T-helper 1 cell treated with Interleukin-12 subunit alpha and Interleukin-12 subunit beta and Interleukin-4 antibody, amounts not matched to agents 30 ng/mL and 1 ng/mL, for 36 hours (primary cell): Measurements from ENCODE around the gene RGS19. TPM values are rescaled to one million over a fixed set of nuclear protein-coding genes. Genes with fewer than 3 reads are reported as not detected.
"Not testable (repeated sequence)": the region's sequence is repeated elsewhere in the genome, so short reads cannot be mapped to it uniquely, and the experiment has no call there.

ENCODE experiments used
- intact Hi-C: fragments of 100-400 bp; cut with micrococcal nuclease; formaldehyde crosslinking; loops from one replicate; pipeline ENCODE4 v1.15.1; 2024
- total RNA-seq: library from RNA; stranded (reverse); gene quantifications from 2 replicates; pipeline ENCODE4 v1.2.3, GENCODE V29; 2022

Gene RGS19
- total RNA-seq, 1 donor from 2014 or later, result 99.2 TPM

- intact Hi-C loops, result no loop called here
Observed at GRCh38 chr20:64095927-64096326, 16.6 kb upstream of the RGS19 start.

DNA sequence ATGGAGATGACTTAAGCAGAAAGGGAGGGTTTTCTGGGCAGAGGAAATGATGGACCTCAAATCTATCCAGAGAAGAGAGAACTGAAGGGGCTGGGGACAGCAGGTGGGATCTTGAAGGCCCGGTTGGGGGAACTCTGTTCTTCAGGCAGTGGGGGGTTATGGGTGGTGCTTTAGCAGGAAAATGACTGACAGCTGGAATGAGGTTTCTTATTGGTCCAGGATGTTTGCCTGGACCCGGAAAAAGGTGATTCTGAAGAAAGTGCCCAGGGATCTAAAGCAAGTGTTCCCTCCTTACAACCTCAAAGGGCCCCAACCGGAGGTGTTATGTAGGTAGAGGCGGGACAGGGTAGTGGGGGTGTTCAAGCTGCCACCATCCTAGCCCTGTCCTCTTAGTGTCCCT, 16.1 kb upstream of the RGS19 start:
- intact Hi-C loops, result no loop called here

GRCh38 chr20:64093013-64093503, 13.7 kb upstream of the RGS19 start:
- intact Hi-C loops, result no loop called here

GRCh38 chr20:64092258-64093012, 13.1 kb upstream of the RGS19 start:
- intact Hi-C loops, result no loop called here

GRCh38 chr20:64091770-64092169, 12.5 kb upstream of the RGS19 start:
- intact Hi-C loops, result no loop called here

- intact Hi-C loops, result no loop called here
Observed at GRCh38 chr20:64091340-64091739, 12.0 kb upstream of the RGS19 start.

- intact Hi-C loops, result no loop called here
Observed at GRCh38 chr20:64090165-64090564, 10.8 kb upstream of the RGS19 start.

- intact Hi-C loops, result not testable (repeated sequence)
Observed at GRCh38 chr20:64088586-64088985, 9.3 kb upstream of the RGS19 start.

DNA sequence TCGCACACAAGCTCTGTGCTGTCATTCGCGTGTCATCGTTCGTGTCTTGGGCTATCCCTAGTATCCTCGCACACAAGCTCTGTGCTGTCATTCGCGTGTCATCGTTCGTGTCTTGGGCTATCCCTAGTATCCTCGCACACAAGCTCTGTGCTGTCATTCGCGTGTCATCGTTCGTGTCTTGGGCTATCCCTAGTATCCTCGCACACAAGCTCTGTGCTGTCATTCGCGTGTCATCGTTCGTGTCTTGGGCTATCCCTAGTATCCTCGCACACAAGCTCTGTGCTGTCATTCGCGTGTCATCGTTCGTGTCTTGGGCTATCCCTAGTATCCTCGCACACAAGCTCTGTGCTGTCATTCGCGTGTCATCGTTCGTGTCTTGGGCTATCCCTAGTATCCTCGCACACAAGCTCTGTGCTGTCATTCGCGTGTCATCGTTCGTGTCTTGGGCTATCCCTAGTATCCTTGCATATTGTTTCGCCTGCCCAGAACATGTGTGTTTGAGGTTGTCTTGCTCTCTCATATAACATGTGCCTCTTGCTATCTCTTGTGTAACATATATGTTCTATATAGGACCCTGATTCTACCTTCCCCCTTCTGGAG, 8.0 kb upstream of the RGS19 start:
- intact Hi-C loops, result not testable (repeated sequence)

DNA sequence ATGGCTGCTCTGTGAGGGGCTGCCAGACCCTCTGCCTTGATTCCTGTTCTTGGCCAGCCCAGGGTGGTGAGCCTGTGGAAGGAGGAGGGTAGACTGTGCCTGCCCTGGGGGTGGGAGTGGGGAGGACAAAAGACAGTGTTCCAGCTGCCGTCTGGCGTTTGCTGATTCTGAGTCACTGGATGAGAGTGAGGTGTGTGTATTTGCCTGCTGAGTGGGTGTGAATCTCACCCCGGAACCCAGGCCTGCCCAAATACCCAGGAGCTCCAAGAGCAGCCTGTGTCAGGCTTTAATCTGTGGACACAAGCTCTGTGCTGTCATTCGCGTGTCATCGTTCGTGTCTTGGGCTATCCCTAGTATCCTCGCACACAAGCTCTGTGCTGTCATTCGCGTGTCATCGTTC, 7.5 kb upstream of the RGS19 start:
- intact Hi-C loops, result no loop called here

- intact Hi-C loops, result loop anchor here (5.0 kb wide), 1 partner anchor 547 kb away; the partner anchor contains the start of gene PTK6
Observed at GRCh38 chr20:64084685-64085152, 5.4 kb upstream of the RGS19 start.

GRCh38 chr20:64083804-64084684, 4.7 kb upstream of the RGS19 start, which contains the start of gene LKAAEAR1:
Gene LKAAEAR1, minus strand, starts transcription at chr20:64084398. Its CDS starts 179 bp downstream, at chr20:64084219.
- intact Hi-C loops, result loop anchor here (1.0 to 5.0 kb wide), 4 partner anchors 19 to 547 kb away; partner anchors contain the start of gene PTK6

- intact Hi-C loops, result loop anchor here (1.0 to 5.0 kb wide), 4 partner anchors 19 to 546 kb away; partner anchors contain the start of gene PTK6
Observed at GRCh38 chr20:64083378-64083803, 4.1 kb upstream of the RGS19 start.

GRCh38 chr20:64082820-64083377, 3.6 kb upstream of the RGS19 start:
- intact Hi-C loops, result loop anchor here (1.0 to 5.0 kb wide), 4 partner anchors 20 to 546 kb away; partner anchors contain the start of gene PTK6

DNA sequence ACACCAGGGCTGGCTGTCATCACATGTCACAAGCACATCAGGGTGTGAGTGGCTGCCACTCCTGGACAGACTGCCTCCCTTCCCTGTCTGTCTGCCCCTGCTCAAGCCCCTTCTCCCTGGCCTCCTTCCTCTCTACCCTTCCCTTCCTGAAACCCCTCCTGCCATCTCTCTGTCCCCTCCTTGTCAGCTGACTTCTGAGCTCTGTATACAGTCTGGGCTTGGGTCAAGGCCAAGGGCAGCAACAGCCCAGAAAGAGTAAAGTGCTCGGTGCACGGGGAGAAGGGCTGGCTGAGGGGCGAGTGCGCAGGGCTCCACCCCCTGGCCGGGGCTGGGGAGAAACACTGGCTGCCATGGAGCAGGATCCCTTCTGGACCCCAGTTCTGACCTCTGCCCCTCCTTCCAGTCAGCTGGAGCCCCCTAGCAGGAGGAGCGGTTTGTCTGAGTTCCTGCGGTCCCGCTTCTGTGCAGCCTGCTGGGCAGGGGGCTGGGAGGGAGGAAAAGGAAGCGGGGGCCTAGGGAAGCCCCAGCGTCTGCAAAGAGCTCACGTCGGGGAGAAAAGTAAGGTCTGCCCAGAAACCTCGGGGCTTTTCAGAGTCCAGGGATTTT, 2.9 kb upstream of the RGS19 start:
- intact Hi-C loops, result loop anchor here (2.0 to 5.0 kb wide), 3 partner anchors 21 to 545 kb away; partner anchors contain the start of gene PTK6

GRCh38 chr20:64081624-64081964, 2.3 kb upstream of the RGS19 start:
- intact Hi-C loops, result loop anchor here (5.0 kb wide), 1 partner anchor 544 kb away; the partner anchor contains the start of gene PTK6

DNA sequence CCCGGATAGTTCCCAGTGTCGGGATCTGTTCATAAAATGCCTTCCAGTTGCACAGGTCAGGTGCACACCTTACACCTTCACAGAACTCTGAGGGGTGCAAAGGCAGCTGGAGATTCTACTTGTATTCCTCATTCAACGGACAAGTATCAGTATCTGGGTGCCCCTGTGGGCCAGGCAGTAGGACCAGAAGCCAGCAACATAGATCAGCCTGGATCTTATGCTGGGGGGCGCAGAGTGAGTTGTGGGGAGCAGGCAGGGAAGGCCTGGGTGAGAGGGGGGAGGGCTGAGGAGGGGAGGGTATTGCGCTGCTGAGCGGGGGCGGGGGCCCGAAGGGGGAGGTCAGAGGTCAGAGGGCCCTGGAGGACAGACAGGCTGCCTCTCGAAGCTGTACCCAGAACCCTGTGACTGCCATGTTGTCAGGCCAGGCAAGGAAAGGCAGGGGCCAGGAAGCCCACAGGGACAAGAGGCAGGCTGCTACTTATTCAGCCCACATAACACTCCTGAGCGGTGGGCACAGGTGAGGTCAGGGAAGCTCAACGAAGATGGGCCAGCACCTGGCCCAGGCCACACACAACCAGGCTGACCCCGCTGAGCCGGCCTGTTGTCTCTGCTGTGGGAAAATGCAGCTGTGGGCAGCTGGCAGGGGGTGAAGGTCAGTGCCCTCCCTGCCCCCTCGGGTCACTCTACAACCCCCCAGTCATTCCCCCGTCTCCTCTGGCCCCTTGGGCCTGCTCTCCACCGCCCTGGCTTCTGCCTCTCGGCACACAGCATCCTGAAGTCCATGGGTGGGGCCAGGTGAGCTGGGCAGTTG, 1.7 kb upstream of the RGS19 start:
- intact Hi-C loops, result loop anchor here (5.0 kb wide), 1 partner anchor 544 kb away; the partner anchor contains the start of gene PTK6

DNA sequence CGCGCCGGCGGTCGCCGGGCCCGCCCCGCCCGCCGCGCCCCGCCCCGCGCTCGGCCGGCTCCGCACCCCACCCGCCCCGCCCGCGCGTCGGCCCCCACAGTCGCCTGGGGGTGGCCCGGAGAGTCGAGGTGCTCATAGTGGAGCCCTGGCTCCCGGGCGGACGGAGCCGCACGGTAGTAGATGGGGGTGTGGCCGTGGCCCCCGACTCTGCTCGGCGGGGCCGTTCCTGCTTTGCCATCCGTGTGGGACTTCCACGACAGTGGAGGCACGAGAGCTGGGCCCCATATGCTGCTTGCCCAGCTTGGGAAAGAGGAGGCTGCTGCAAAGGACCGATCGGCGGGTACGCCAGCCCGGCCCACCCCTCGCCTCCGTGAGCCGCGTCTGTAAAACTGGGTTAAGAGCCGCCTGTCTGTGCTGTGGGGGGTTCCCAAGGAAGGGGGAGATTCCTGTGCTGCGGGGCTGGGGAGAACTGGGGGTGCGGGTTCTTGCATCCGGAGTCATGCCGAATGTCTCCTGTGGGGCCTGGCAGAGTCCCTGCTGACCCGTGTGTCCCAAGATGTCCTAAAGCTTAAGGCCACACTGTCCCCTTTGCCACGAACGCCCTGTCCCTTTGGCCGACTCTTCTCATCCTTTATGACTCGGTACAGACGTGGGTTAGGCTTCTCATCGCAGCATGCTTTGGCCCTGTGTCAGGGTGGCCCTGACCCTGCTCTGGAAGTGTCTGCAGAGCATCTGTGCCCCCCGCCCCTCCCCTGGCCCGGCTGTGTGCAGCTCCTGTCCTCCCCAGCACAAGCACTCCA, 895 bp upstream of the RGS19 start, which contains the start of gene OPRL1:
TSS of gene OPRL1 (plus strand) at position 70 of the 800 bp plus-strand sequence. CDS start 12,639 bp downstream, outside the sequence.
- intact Hi-C loops, result loop anchor here (5.0 kb wide), 1 partner anchor 543 kb away; the partner anchor contains the start of gene PTK6
